OCI-LY1 (cell line): ENCODE results near the gene CERS6.

ENCODE experiments used
- CTCF ChIP-seq: fragments of 200-600 bp; sonication (generic), shearing (Covaris generic); IDR thresholded peaks from 2 replicates; pipeline ENCODE4 v1.5.1; 2017; ENCODE audit warnings: mild to moderate bottlenecking, antibody characterized with exemption, low read length, moderate library complexity, mixed read lengths
- EZH2 ChIP-seq: fragments of 200-600 bp; sonication (generic), shearing (Covaris generic); IDR thresholded peaks from 2 replicates; pipeline ENCODE4 v1.8.0; 2017; ENCODE audit warnings: borderline replicate concordance, mixed run types, mild to moderate bottlenecking, antibody characterized with exemption, low read length, moderate library complexity, mixed read lengths

GRCh38 chr2:168490946-168491605 lies 35.0 kb downstream of the CERS6 start:
- TF ChIP-seq CTCF (no peak), EZH2 (no peak)
